GM12875 (cell line): Measurements from ENCODE around the gene OLFML3.

ENCODE experiments used
- H3K4me3 ChIP-seq: one replicate; pipeline ENCODE4 v1.5.1; 2011; ENCODE audit warnings: low read depth, low read length, control low read depth
- CTCF ChIP-seq: IDR thresholded peaks from 2 replicates; pipeline ENCODE4 v1.5.1; 2011; ENCODE audit warnings: low read depth, mild to moderate bottlenecking, control low read depth, inconsistent platforms, low read length, moderate library complexity, borderline replicate concordance; ENCODE audit not compliant: insufficient read depth

Gene OLFML3

DNA sequence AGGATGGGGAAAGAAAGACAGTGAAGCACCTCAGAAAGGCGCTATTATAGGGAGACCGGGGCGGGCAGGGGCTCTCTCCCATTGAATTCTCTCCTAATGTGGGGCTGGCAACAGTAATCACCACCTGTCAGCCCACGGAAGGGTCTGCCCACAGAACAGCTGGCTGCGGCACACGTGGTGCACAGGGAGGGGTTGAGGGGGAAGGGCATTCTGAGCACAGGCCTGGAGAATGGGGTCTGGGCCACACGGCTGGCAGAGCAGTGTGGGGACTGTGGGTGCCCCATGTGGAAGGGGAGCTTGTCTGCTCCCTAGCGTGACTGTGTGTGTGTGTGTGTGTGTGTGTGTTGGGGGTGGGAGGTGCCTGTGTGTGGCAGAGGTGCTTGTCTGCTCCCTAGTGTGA lies 4.1 kb downstream of the OLFML3 start:
- no peak for TF ChIP-seq CTCF
- no peak overlapping the region for H3K4me3 ChIP-seq

DNA sequence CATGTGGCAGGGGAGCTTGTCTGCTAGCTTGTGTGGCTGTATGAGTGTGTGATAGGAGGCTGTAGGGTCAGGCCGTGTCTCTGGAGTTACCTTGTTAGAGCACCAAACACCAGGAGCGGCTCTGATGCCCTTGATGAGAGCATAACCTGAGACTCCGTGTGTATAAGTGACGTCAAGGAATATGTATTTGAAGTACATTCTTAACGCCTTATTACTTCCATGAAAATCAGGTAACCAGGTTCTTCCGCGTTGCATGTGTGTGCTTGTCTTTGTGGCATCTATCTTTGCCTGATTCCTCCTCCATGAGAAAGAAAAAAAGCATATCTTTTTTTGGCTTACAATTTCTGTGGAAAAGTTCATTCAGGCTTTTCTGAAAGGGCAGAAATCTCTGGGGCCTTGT lies 4.6 kb downstream of the OLFML3 start:
- no peak overlapping the region for H3K4me3 ChIP-seq
- TF ChIP-seq CTCF: no peak

- TF ChIP-seq CTCF: no peak
Observed at GRCh38 chr1:113984710-113985109, 5.4 kb downstream of the OLFML3 start.

DNA sequence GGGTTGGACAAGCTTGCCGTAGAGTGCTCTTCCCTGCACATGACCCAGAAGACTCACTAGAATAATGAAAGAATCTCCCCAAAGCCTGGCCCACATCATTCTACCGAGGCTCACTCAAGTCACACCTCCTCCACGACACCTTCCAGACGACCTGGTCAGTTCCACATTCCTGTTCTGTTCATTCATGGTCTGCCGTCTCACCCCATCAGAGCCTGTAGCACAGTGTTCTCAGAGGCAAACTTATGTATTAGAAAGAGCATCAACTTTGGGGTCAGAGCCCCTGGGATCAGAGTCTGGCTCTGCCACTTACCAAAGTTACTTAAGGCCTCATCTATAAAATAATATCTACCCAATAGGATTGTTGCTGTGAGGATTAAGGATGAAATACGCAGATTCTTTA lies 7.5 kb downstream of the OLFML3 start:
- no peak overlapping the region for H3K4me3 ChIP-seq
- TF ChIP-seq CTCF: no peak

More at GRCh38 chr1:113984710-113985109, 5.4 kb downstream of the OLFML3 start:
- no peak overlapping the region for H3K4me3 ChIP-seq

DNA sequence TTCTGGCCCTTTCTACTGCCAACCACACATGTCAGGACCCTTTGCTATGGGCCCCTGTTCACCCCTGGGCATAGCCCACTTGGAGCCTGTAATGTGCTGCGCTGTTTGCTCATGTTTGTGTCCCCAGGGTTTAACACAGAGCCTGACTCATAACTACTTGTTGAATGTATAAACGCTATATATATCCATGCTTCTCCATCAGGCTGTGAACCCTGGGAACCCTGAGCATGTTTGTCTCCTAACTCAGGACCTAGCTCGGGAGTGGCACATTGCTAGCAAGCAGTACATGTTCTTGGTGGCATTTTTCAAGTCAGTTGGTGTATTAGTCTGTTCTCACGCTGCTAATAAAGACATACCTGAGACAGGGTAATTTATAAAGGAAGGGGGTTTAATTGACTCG lies 8.0 kb downstream of the OLFML3 start:
- no peak overlapping the region for H3K4me3 ChIP-seq
- TF ChIP-seq CTCF: no peak

GRCh38 chr1:113990530-113990929 lies 11.3 kb downstream of the OLFML3 start:
- TF ChIP-seq CTCF: no peak
- no peak overlapping the region for H3K4me3 ChIP-seq

- TF ChIP-seq CTCF: no peak
- H3K4me3 ChIP-seq: no peak overlapping the region
Observed at GRCh38 chr1:113990961-113991360, 11.7 kb downstream of the OLFML3 start.
